Osteocyte (in vitro differentiated cells): ENCODE results near the gene ARHGAP4. TPM values are rescaled to one million over a fixed set of nuclear protein-coding genes. Genes with fewer than 3 reads are reported as not detected.

Source experiments
- DNase-seq: peaks from one replicate; pipeline ENCODE4 v3.0.0; 2021; ENCODE audit warnings: mixed read lengths; ENCODE audit not compliant: unreplicated experiment; ENCODE audit errors: extremely low spot score
- H3K27ac Mint-ChIP-seq: one replicate; pipeline ENCODE4 v1.8.0; 2021; ENCODE audit warnings: mild to moderate bottlenecking, mixed read lengths; ENCODE audit not compliant: unreplicated experiment
- H3K27me3 Mint-ChIP-seq: one replicate; pipeline ENCODE4 v1.8.0; 2021; ENCODE audit warnings: mixed read lengths; ENCODE audit not compliant: unreplicated experiment
- H3K36me3 Mint-ChIP-seq: one replicate; pipeline ENCODE4 v1.8.0; 2021; ENCODE audit warnings: mixed read lengths; ENCODE audit not compliant: unreplicated experiment
- H3K4me1 Mint-ChIP-seq: one replicate; pipeline ENCODE4 v1.8.0; 2021; ENCODE audit warnings: mixed read lengths; ENCODE audit not compliant: unreplicated experiment
- H3K4me3 Mint-ChIP-seq: one replicate; pipeline ENCODE4 v1.8.0; 2021; ENCODE audit warnings: mild to moderate bottlenecking, moderate library complexity, mixed read lengths; ENCODE audit not compliant: unreplicated experiment
- H3K9me3 Mint-ChIP-seq: one replicate; pipeline ENCODE4 v1.8.0; 2021; ENCODE audit warnings: mixed read lengths; ENCODE audit not compliant: unreplicated experiment
- total RNA-seq: library from RNA; stranded (reverse); gene quantifications from 2 replicates; pipeline ENCODE4 v1.2.1, GENCODE V29; 2021
- TF ChIP-seq, protein P1 (sequence below): fragments of 200-600 bp; sonication (generic); IDR thresholded peaks from 2 replicates; pipeline ENCODE4 v1.5.0; 2021; ENCODE audit warnings: antibody characterized with exemption, mild to moderate bottlenecking, moderate library complexity

The ARHGAP4 gene
- total RNA-seq, 1 donor from 2014 or later = 5.3 TPM

DNA sequence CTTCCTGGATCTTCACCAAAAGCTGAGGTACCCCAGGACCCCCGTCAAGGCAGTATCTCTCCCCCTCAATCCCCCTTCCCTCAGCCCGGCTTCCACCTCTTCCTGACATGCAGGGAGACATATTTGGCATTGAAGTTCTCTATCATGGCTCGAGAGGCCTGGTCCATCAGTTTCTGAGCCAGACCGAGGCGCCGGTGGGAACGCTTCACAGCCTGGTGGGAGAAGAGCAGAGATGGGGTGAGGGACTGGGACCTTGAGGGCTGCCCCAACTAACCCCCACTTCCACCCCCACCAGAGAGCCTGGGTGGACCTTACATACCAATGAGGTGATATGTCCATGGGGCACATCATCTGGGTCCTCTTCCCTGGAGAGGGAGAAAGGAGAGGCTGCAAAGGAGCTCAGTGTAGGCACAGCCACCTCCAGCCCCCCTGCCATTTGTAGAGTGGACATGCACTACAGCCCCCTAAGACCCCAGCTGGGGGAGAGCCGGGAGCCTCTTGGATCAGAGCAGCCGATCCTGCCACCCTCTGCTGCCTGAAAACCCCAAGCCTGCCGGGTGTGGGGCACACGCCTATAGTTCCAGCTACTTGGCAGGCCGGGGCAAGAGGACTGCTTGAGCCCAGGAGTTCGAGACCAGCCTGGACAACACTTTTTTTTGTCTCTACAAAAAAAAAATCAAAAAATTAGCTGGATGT is 6.3 kb upstream of the ARHGAP4 start:
- Mint-ChIP-seq H3K4me3 (no peak overlapping the region), H3K9me3 (no peaks in the 10 kb centered on the region), H3K4me1 (peaks cover 14% of the 10 kb centered on the region), H3K27me3 (no peaks in the 10 kb centered on the region), H3K36me3 (peaks cover 5% of the 10 kb centered on the region), H3K27ac (no peak overlapping the region)
- TF ChIP-seq, protein P1, sequence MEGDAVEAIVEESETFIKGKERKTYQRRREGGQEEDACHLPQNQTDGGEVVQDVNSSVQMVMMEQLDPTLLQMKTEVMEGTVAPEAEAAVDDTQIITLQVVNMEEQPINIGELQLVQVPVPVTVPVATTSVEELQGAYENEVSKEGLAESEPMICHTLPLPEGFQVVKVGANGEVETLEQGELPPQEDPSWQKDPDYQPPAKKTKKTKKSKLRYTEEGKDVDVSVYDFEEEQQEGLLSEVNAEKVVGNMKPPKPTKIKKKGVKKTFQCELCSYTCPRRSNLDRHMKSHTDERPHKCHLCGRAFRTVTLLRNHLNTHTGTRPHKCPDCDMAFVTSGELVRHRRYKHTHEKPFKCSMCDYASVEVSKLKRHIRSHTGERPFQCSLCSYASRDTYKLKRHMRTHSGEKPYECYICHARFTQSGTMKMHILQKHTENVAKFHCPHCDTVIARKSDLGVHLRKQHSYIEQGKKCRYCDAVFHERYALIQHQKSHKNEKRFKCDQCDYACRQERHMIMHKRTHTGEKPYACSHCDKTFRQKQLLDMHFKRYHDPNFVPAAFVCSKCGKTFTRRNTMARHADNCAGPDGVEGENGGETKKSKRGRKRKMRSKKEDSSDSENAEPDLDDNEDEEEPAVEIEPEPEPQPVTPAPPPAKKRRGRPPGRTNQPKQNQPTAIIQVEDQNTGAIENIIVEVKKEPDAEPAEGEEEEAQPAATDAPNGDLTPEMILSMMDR = no peak
- DNase-seq = no peak

DNA sequence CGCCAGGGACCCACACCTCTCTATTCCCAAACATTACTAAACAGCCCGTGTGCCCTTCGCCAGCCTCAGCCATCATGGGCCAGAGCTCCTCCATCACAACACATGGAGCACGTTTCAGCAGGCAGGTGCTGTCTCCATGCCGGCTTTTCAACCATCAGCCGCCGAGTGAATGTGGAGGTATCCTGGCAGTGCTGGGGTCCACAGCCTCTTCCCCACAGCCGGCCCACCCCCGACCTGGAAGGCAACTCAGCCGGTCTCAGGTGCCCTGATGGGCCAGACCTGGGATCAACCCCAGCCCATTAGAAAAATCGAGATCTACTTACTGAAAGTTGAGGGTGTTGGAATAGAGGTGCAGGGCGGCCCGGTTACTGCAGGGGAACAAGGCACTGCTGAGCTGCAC is 5.7 kb upstream of the ARHGAP4 start:
- H3K27ac Mint-ChIP-seq = no peak overlapping the region

DNA sequence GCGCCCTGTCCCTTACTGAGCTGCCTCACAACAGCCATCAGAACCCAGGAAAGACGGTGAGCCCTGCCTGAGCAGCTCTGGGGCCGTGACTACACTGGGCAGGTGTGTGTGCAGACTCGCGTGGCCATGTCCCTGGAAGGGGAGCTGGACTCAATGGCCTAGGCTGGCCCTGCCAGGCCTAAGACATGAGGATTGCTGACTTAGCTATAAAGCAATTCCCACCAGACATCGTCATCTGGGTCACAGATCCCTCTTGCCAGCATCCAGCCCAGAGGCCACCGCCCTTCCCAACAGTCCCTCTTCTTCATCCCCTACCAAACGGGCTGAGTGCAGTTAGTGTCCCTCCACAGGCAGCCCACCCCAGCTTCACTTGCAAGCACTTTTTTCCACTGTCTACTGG is 5.1 kb upstream of the ARHGAP4 start:
- peaks cover 21% of the 10 kb centered on the region for H3K4me1 Mint-ChIP-seq
- H3K27me3 Mint-ChIP-seq = no peaks in the 10 kb centered on the region
- no peaks in the 10 kb centered on the region for H3K9me3 Mint-ChIP-seq
- peak overlapping the region; percentile 25 for H3K27ac Mint-ChIP-seq
- H3K36me3 Mint-ChIP-seq = peaks cover 5% of the 10 kb centered on the region
- DNase-seq = no peak
- no peak overlapping the region for H3K4me3 Mint-ChIP-seq
- TF ChIP-seq, protein P1 = no peak

More for the DNA sequence above, 5.7 kb upstream of the ARHGAP4 start:
- H3K27me3 Mint-ChIP-seq = no peaks in the 10 kb centered on the region
- H3K4me3 Mint-ChIP-seq = no peak overlapping the region
- peaks cover 20% of the 10 kb centered on the region for H3K4me1 Mint-ChIP-seq
- H3K9me3 Mint-ChIP-seq = no peaks in the 10 kb centered on the region
- TF ChIP-seq, protein P1 = no peak
- H3K36me3 Mint-ChIP-seq = peaks cover 5% of the 10 kb centered on the region
- DNase-seq = no peak

DNA sequence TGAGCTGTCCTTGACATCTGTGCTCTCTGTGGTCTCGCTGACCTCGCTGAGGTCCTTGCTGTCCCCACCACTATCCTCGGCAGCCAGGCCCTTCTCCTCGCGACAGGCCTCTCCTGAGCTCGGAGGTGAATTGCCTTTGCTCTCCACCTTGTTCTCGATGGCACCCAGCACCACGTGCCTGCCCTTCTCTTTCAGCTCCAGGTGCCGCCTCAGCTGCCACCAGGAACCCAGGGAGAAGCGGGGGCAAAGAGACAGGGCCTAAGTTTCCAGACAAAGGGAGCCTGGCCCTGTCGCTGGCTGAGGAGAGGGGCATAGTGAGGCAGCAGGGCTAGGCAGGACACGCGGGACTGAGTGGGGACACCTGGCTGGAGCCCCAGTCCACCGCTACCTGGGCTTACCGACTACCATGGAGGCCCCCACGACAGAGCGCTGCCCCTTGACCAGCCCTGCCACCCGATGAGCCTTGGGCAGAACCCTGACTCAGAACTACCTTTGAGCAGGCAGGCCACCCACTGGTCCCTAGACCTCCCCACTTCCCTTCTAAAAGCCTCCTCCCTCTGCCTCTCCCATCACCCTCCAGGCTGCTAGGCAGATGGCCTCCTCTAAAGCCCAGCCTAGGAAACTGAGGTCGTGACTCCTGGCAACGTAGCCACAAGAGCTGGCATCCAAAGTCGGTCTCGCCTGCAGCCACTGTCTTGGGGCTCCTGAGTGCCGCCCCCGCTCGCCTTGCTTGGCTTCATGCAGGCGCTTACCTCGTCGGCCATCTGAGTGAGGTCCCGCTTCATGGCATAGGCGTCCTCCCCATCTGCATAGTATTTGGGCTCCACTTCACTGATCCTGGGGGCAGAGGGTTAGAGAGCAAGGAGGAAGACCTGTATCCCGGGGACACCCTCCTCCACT is 4.2 kb upstream of the ARHGAP4 start:
- H3K4me3 Mint-ChIP-seq = no peak overlapping the region
- no peak overlapping the region for H3K27ac Mint-ChIP-seq
- TF ChIP-seq, protein P1 = no peak
- no peaks in the 10 kb centered on the region for H3K27me3 Mint-ChIP-seq
- DNase-seq = no peak
- peaks cover 5% of the 10 kb centered on the region for H3K36me3 Mint-ChIP-seq
- peaks cover 21% of the 10 kb centered on the region for H3K4me1 Mint-ChIP-seq
- no peaks in the 10 kb centered on the region for H3K9me3 Mint-ChIP-seq

DNA sequence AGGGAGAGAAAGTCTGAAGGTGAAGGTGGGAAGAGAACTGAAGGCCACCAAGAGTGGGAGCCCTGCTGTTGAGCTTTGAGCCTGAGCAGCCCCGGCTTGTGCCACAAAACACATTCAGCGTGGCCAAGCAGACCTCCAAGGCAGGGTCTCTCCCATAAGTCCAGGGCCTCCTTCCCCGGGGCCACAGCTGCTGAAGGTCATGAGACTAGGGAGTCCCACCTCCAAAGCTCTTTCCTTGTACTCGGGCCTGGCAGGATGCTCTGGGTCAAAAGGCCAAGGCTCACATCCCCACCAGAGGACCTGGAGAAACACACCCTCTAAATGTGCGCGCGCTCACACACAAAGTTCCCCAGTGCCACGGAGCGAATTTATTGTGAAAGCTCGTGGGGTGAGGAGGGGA is 3.5 kb upstream of the ARHGAP4 start:
- Mint-ChIP-seq H3K27ac (no peak overlapping the region), H3K36me3 (peaks cover 5% of the 10 kb centered on the region), H3K9me3 (no peaks in the 10 kb centered on the region), H3K4me1 (peaks cover 21% of the 10 kb centered on the region), H3K4me3 (no peak overlapping the region), H3K27me3 (no peaks in the 10 kb centered on the region)
- no peak for DNase-seq
- TF ChIP-seq, protein P1 = no peak
